ENCODE measurements around the gene ALDH4A1. TPM values are rescaled to one million over a fixed set of nuclear protein-coding genes. Genes with fewer than 3 reads are reported as not detected.

ALDH4A1 gene
- total RNA-seq, 1 experiment from 2014 or later = 26.1 TPM

DNA sequence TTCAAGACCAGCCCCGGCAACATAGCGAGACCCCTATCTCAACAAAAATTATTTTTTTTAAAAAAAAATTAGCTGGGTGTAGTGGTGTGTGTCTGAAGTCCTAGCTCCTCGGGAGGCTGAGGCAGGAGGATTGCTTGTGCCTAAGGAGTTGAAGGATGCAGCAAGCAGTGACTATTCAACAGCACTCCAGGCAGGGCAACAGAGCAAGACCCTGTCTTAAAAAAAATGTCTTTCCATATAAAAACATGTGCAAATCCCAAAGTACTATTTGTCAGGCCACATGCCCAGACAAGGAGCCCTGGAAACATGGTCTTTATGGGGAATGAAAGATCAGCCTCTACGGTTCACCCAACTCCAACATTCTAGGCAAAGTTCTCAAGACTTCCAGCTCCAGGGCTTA is 40.8 kb upstream of the ALDH4A1 start:
- no peak overlapping the region for H3K4ac ChIP-seq (ENCODE audit: low read depth, low read length)
- H3T11ph ChIP-seq (ENCODE audit: low read length) = no peak overlapping the region
- H2BK5ac ChIP-seq (ENCODE audit: insufficient read length, low read length) = no peak overlapping the region
- H3K18ac ChIP-seq (ENCODE audit: insufficient read length, low read depth, low read length) = no peak overlapping the region
- no peaks in the 10 kb centered on the region; a peak in 2 of 5 replicates for H3K9me3 Mint-ChIP-seq
- H3K9me3 ChIP-seq (ENCODE audit: control insufficient read depth, low read depth, low read length) = no peaks in the 10 kb centered on the region
- no peak overlapping the region for H3K14ac ChIP-seq (ENCODE audit: insufficient read depth, low read length)
- no peak overlapping the region for H2BK20ac ChIP-seq (ENCODE audit: low read depth, low read length, poor library complexity, severe bottlenecking)
- no peak for DNase-seq
- TF ChIP-seq, protein P1, sequence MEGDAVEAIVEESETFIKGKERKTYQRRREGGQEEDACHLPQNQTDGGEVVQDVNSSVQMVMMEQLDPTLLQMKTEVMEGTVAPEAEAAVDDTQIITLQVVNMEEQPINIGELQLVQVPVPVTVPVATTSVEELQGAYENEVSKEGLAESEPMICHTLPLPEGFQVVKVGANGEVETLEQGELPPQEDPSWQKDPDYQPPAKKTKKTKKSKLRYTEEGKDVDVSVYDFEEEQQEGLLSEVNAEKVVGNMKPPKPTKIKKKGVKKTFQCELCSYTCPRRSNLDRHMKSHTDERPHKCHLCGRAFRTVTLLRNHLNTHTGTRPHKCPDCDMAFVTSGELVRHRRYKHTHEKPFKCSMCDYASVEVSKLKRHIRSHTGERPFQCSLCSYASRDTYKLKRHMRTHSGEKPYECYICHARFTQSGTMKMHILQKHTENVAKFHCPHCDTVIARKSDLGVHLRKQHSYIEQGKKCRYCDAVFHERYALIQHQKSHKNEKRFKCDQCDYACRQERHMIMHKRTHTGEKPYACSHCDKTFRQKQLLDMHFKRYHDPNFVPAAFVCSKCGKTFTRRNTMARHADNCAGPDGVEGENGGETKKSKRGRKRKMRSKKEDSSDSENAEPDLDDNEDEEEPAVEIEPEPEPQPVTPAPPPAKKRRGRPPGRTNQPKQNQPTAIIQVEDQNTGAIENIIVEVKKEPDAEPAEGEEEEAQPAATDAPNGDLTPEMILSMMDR (conservative IDR thresholded peaks at IDR 0.05) = no peak
- H2AK5ac ChIP-seq (ENCODE audit: insufficient read length, low read length) = no peak overlapping the region
- no peak overlapping the region for H3K23ac ChIP-seq (ENCODE audit: insufficient read length, low read depth, low read length)
- peaks cover 5% of the 10 kb centered on the region; the same call in 1 of the 2 replicates for H3K4me1 ChIP-seq (ENCODE audit: insufficient read depth, low read length)
- H3K79me2 ChIP-seq (ENCODE audit: insufficient read depth, low read length) = no peaks in the 10 kb centered on the region
- H2BK12ac ChIP-seq (ENCODE audit: insufficient read length, low read depth, low read length) = no peak overlapping the region
- H3K56ac ChIP-seq (ENCODE audit: insufficient read length, low read depth, low read length) = no peak overlapping the region
- H3K4me2 ChIP-seq (ENCODE audit: insufficient read depth, insufficient read length, low read length) = no peak overlapping the region
- WGBS (ENCODE audit: extremely low coverage, insufficient read length, low lambda C conversion rate) = no CpG with 5 or more reads among the region's 4 CpGs
- no peak overlapping the region for H3K27ac Mint-ChIP-seq
- no peak overlapping the region; a peak in 1 of 5 replicates for H3K4me3 Mint-ChIP-seq
- no peak overlapping the region for H2BK15ac ChIP-seq (ENCODE audit: low read depth, low read length)
- H2BK120ac ChIP-seq (ENCODE audit: low read depth, low read length, poor library complexity, severe bottlenecking) = no peak overlapping the region
- no peak overlapping the region for H4K91ac ChIP-seq (ENCODE audit: insufficient read length, low read depth, low read length)
- H3K79me1 ChIP-seq (ENCODE audit: insufficient read depth, low read depth, low read length, poor library complexity, severe bottlenecking) = no peaks in the 10 kb centered on the region
- H4K8ac ChIP-seq (replicated peaks; ENCODE audit: insufficient read length, low read depth, low read length) = no peak overlapping the region
- H3K27me3 ChIP-seq (ENCODE audit: insufficient read depth, low read length) = no peaks in the 10 kb centered on the region
- no peak overlapping the region for H3K9ac ChIP-seq (ENCODE audit: extremely low read depth, insufficient read length, low read length)
- no peaks in the 10 kb centered on the region; the same call in 1 of the 2 replicates for H3K27me3 Mint-ChIP-seq (ENCODE audit: low read depth)
- H4K5ac ChIP-seq (ENCODE audit: insufficient read length, low read depth, low read length) = no peak overlapping the region
- no peak overlapping the region for H3K27ac ChIP-seq (ENCODE audit: insufficient read length, low read depth, low read length)
- peaks cover 48 to 60% of the 10 kb centered on the region in 2 experiments for H3K4me1 Mint-ChIP-seq
- no peak overlapping the region for H2AFZ ChIP-seq (ENCODE audit: low read length)
- no peaks in the 10 kb centered on the region; a peak in 1 of 7 replicates for H3K36me3 Mint-ChIP-seq (ENCODE audit: insufficient read depth in 1 of 3, low read depth in 3 of 3)
- no peaks in the 10 kb centered on the region for H4K20me1 ChIP-seq (ENCODE audit: control insufficient read depth, insufficient read depth, insufficient read length)
- H3K23me2 ChIP-seq (ENCODE audit: insufficient read length, low read depth, low read length, poor library complexity, severe bottlenecking) = no peaks in the 10 kb centered on the region
